Mucosa of descending colon (tissue), 3 donors: ENCODE results near the gene MSMB. TPM values are rescaled to one million over a fixed set of nuclear protein-coding genes. Genes with fewer than 3 reads are reported as not detected.
A peak's percentile ranks its signal among the peaks of the same experiment; 100 is the strongest.

ENCODE experiments used
- ATAC-seq: fragments of 200-7000 bp; cut with Tn5 transposase; one replicate; pipeline ENCODE4 v1.9.1; 2020; ENCODE audit warnings: mild to moderate bottlenecking, moderate library complexity
- DNase-seq, 3 donors: peaks; one replicate each; pipeline ENCODE4 v3.0.0-alpha.2; 2020
- H3K36me3 ChIP-seq: fragments of 200-600 bp; one replicate; pipeline ENCODE4 v1.8.0; 2021; ENCODE audit warnings: low read depth, mild to moderate bottlenecking
- H3K4me1 ChIP-seq: fragments of 200-600 bp; one replicate; pipeline ENCODE4 v1.8.0; 2021; ENCODE audit warnings: low read depth, mild to moderate bottlenecking
- H3K4me3 ChIP-seq: fragments of 200-600 bp; one replicate; pipeline ENCODE4 v1.8.0; 2021; ENCODE audit warnings: mild to moderate bottlenecking
- H3K9me3 ChIP-seq: fragments of 200-600 bp; one replicate; pipeline ENCODE4 v1.8.0; 2021; ENCODE audit warnings: mild to moderate bottlenecking
- intact Hi-C, 2 donors: fragments of 100-400 bp; cut with DNase I in 1 of 2; cut with micrococcal nuclease in 1 of 2; formaldehyde crosslinking; loops; one replicate each; pipeline versions ENCODE4 v1.11.0 to v1.11.1; 2022; cut with DNase I, micrococcal nuclease
- total RNA-seq, 3 donors: library from RNA; stranded (reverse); fragmentation: NEBNext Ultra II Directional in 2 of 3; extraction: Animal tissue kit (Norgen Biotek cat#: 25700) in 2 of 3; gene quantifications; one replicate each; pipeline versions ENCODE4 v1.2.1 to v1.2.4, GENCODE V29; 2021 to 2023
- TF ChIP-seq, protein P1 (sequence below): fragments of 200-600 bp; IDR thresholded peaks from one replicate; pipeline ENCODE4 v1.8.0; 2022; ENCODE audit warnings: antibody characterized with exemption, mild to moderate bottlenecking
- donor health status: DM: no; HTN: no; CAD: no; lungs with moderate emphysema.
- donor health status: DM: no; HTN: no; CAD: no.
- donor health status: DM: no; HTN: yes; CAD: no.

Gene MSMB
- total RNA-seq, 3 donors from 2014 or later: not detected

DNA sequence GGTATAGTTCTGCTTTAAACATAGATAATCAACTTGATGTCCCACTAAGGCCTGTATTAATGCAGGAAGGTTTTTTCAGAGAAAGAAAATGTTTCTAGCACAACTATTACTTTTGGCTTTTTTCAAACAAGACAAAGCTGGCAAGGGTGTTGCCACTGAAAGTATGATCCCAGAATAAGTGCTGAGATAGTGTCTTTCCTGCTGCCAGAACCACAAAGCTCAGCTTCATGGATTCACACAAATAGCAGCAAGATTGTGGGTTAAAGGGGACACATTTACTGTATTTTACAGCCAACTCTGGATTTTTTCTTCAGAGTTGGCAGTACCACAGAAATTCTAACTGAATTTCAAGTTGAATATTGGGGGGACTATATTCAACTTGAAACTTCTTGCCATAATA is 20.0 kb downstream of the MSMB start:
- no peak overlapping the region for H3K4me3 ChIP-seq
- TF ChIP-seq, protein P1, sequence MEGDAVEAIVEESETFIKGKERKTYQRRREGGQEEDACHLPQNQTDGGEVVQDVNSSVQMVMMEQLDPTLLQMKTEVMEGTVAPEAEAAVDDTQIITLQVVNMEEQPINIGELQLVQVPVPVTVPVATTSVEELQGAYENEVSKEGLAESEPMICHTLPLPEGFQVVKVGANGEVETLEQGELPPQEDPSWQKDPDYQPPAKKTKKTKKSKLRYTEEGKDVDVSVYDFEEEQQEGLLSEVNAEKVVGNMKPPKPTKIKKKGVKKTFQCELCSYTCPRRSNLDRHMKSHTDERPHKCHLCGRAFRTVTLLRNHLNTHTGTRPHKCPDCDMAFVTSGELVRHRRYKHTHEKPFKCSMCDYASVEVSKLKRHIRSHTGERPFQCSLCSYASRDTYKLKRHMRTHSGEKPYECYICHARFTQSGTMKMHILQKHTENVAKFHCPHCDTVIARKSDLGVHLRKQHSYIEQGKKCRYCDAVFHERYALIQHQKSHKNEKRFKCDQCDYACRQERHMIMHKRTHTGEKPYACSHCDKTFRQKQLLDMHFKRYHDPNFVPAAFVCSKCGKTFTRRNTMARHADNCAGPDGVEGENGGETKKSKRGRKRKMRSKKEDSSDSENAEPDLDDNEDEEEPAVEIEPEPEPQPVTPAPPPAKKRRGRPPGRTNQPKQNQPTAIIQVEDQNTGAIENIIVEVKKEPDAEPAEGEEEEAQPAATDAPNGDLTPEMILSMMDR: no peak
- intact Hi-C loops: no loop called here
- H3K36me3 ChIP-seq: no peaks in the 10 kb centered on the region
- H3K4me1 ChIP-seq: peaks cover 75% of the 10 kb centered on the region
- no peaks in the 10 kb centered on the region for H3K9me3 ChIP-seq
- ATAC-seq (no peak), DNase-seq (no peak)

DNA sequence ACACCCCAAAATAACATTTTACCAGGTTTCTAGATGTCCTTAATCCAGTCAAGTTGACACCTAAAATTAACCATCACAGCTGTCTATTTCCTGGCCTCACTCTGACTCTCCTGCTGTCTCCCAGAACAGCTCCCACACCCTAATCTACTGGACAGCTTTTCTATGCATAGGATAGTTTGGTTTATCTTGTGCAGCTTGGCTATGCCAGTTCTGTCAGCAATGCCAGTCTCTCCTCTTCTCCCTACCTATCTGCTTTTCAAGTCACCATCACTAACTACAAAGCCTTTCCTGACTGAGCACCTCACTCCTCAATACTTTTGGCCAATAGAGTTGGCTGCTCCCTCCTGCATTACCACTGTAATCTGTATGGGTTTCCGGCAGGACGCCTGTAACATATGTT is 20.7 kb downstream of the MSMB start:
- ATAC-seq (no peak), DNase-seq (no peak)
- Histone ChIP-seq H3K36me3 (no peaks in the 10 kb centered on the region), H3K4me3 (no peak overlapping the region), H3K9me3 (no peaks in the 10 kb centered on the region), H3K4me1 (peaks cover 75% of the 10 kb centered on the region)
- intact Hi-C loops: no loop called here
- TF ChIP-seq, protein P1: no peak

DNA sequence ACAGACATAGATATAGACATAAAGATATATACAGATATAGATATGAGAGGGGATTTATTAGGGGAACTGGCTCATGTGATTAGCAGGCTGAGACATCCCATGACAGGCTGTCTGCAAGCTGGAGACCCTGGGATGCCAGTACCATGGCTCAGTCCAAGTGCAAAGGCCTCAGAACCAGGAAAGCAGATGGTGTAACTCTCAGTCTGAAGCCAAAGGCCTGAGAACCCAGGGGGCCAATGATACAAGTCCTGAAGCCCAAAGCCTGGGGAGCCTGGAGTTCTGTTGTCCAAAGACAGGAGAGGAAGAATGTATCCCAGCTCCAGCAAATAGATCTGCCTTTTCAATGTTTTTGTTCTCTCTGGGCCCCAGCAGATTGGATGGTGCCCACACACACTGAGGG is 21.1 kb downstream of the MSMB start:
- Histone ChIP-seq H3K9me3 (no peaks in the 10 kb centered on the region), H3K36me3 (no peaks in the 10 kb centered on the region), H3K4me3 (no peak overlapping the region), H3K4me1 (peaks cover 80% of the 10 kb centered on the region)
- ATAC-seq (no peak), DNase-seq (no peak)
- intact Hi-C loops: no loop called here
- TF ChIP-seq, protein P1: no peak

DNA sequence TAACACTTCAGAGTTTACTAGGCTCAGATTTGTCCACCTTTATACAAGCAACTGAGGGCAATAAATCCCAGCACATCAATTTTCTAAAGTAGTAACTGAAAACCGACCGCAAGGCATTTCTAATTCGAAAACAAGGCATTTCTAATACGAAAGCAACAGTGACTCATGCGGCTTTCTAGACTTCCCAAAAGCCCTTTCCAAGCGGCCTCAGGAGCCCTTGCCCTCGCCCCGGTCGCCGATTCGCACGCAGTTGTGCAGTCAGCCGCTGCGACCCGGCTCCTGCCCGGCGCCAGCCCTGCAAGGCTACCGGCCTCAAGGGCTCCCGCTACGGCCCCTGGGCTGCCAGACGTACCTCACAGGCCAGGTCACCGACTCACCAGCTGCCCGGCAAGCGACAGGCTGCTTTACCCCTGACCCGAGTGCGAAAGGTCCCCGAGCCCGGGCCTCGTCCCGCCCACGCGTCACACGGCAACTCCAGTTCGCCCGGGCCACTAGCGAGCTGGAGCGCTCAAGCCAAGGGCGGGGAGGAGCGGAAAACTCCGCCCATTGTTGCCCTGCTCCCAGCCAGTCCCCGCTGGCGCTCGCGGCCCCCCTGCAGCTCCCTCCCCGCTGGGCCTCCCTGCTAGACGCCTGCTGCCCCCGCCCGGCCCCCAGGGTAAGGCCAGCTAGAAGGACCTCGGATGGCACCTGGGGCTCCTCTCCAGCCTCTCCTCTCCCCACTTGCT is 22.9 kb downstream of the MSMB start:
- H3K36me3 ChIP-seq: no peaks in the 10 kb centered on the region
- TF ChIP-seq, protein P1: no peak
- DNase-seq: peak; percentile 91 to 95 (median 93)
- ATAC-seq: peak; percentile 97
- intact Hi-C loops: no loop called here
- H3K9me3 ChIP-seq: no peaks in the 10 kb centered on the region
- H3K4me1 ChIP-seq: peaks cover 74% of the 10 kb centered on the region
- peak overlapping the region; percentile 20 for H3K4me3 ChIP-seq

DNA sequence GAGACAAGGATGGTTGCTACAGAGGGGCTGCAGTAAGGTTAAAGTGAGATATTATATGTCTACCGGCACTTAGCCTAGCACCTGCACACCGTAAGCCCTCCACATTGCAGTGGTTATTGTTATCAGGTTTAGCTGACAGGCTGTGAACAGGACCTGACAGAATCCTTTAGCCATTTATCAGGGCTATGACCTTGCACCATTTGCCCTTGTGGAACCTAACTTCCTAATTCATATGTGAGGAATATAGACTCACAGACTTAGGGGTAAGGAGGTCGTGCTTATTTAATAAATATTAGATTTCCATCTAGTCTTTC is 25.8 kb downstream of the MSMB start:
- Histone ChIP-seq H3K9me3 (no peaks in the 10 kb centered on the region), H3K4me1 (peaks cover 46% of the 10 kb centered on the region), H3K36me3 (no peaks in the 10 kb centered on the region), H3K4me3 (no peak overlapping the region)
- TF ChIP-seq, protein P1: no peak
- no peak for ATAC-seq
- intact Hi-C loops: no loop called here
- no peak for DNase-seq
